Cortex of kidney (tissue), 1 donor: ENCODE results near the gene CACNB4.

Experiments used
- DNase-seq: peaks from one replicate; lab custom pipeline; 2025; lab: John Stamatoyannopoulos, UW

The CACNB4 gene

GRCh38 chr2:152088006-152088405 is 10.8 kb downstream of the CACNB4 start:
- no peak for DNase-seq

GRCh38 chr2:152086231-152086630 is 12.6 kb downstream of the CACNB4 start:
- no peak for DNase-seq

- DNase-seq: no peak
Measured at GRCh38 chr2:152084076-152084475, 14.8 kb downstream of the CACNB4 start.

GRCh38 chr2:152083202-152083875 is 15.5 kb downstream of the CACNB4 start:
- no peak for DNase-seq

GRCh38 chr2:152078662-152079061 is 20.2 kb downstream of the CACNB4 start:
- no peak for DNase-seq

GRCh38 chr2:152078023-152078422 is 20.8 kb downstream of the CACNB4 start:
- DNase-seq: no peak

GRCh38 chr2:152075461-152076050 is 23.3 kb downstream of the CACNB4 start:
- DNase-seq: no peak

- DNase-seq: no peak
Measured at GRCh38 chr2:152072011-152072410, 26.8 kb downstream of the CACNB4 start.

- no peak for DNase-seq
Measured at GRCh38 chr2:152071518-152071917, 27.3 kb downstream of the CACNB4 start.

- DNase-seq: no peak
Measured at GRCh38 chr2:152071092-152071491, 27.8 kb downstream of the CACNB4 start.

GRCh38 chr2:152068226-152068625 is 30.6 kb downstream of the CACNB4 start:
- DNase-seq: no peak

GRCh38 chr2:152067823-152068222 is 31.0 kb downstream of the CACNB4 start:
- DNase-seq: no peak

GRCh38 chr2:152065945-152066344 is 32.9 kb downstream of the CACNB4 start:
- no peak for DNase-seq

- no peak for DNase-seq
Measured at GRCh38 chr2:152064001-152064400, 34.8 kb downstream of the CACNB4 start.

GRCh38 chr2:152063325-152063924 is 35.4 kb downstream of the CACNB4 start:
- no peak for DNase-seq

GRCh38 chr2:152062125-152063091 is 36.4 kb downstream of the CACNB4 start:
- no peak for DNase-seq

- DNase-seq: no peak
Measured at GRCh38 chr2:152061383-152061782, 37.5 kb downstream of the CACNB4 start.

- DNase-seq: no peak
Measured at GRCh38 chr2:152058655-152059054, 40.2 kb downstream of the CACNB4 start.

- no peak for DNase-seq
Measured at GRCh38 chr2:152056418-152056817, 42.4 kb downstream of the CACNB4 start.

- DNase-seq: no peak
Measured at GRCh38 chr2:152055366-152056108, 43.3 kb downstream of the CACNB4 start.

- no peak for DNase-seq
Measured at GRCh38 chr2:152054593-152054992, 44.3 kb downstream of the CACNB4 start.

- DNase-seq: no peak
Measured at GRCh38 chr2:152051436-152051835, 47.4 kb downstream of the CACNB4 start.
